GM19463 (cell line): Measurements from ENCODE around the gene MAFG.

ENCODE experiments used
- ATAC-seq: cut with Tn5 transposase; IDR thresholded peaks from one replicate; pipeline ENCODE4 v1.9.1; 2021; ENCODE audit warnings: mild to moderate bottlenecking, moderate library complexity; ENCODE audit not compliant: unreplicated experiment

MAFG gene

GRCh38 chr17:81870131-81870980, 57.2 kb downstream of the MAFG start:
- ATAC-seq: peak; percentile 3

GRCh38 chr17:81869221-81870130, 58.1 kb downstream of the MAFG start:
- ATAC-seq: no peak

GRCh38 chr17:81868674-81869220, 58.8 kb downstream of the MAFG start:
- ATAC-seq: no peak
